ENCODE measurements around the gene RASAL1. TPM values are rescaled to one million over a fixed set of nuclear protein-coding genes. Genes with fewer than 3 reads are reported as not detected.

The RASAL1 gene
- total RNA-seq, 1 experiment from 2014 or later: 16.0 TPM

- Histone ChIP-seq H4K20me1 (ENCODE audit: insufficient read depth) (no peaks in the 10 kb centered on the region), H3K9me3 (ENCODE audit: control insufficient read depth in 1 of 2, insufficient read depth in 1 of 2, low read depth in 1 of 2, low read length in 2 of 2) (no peaks in the 10 kb centered on the region), H3K4me1 (ENCODE audit: control insufficient read depth in 1 of 2, insufficient read depth in 2 of 2, low read length in 2 of 2) (peaks cover 8 to 20% of the 10 kb centered on the region in 2 experiments; a peak in 3 of 4 replicates), H3K79me2 (ENCODE audit: insufficient read depth, low read length) (no peaks in the 10 kb centered on the region), H3K27ac (ENCODE audit: low read depth, low read length) (no peak overlapping the region), H3K9me2 (ENCODE audit: insufficient read depth) (no peaks in the 10 kb centered on the region), H3K27me3 (ENCODE audit: insufficient read depth, low read length) (no peaks in the 10 kb centered on the region; the same call in 1 of the 2 replicates), H3K4me3 (replicated peaks in 1 of 2; ENCODE audit: low read depth in 1 of 2, low read length in 2 of 2) (no peak overlapping the region), H3K4me2 (ENCODE audit: low read length) (no peak overlapping the region), H3K9ac (ENCODE audit: low read length) (no peak overlapping the region), H3K36me3 (ENCODE audit: control insufficient read depth in 1 of 2, insufficient read depth in 2 of 2, low read length in 2 of 2) (no peaks in the 10 kb centered on the region), H2AFZ (ENCODE audit: low read depth, low read length, poor library complexity, severe bottlenecking) (no peak overlapping the region)
- intact Hi-C loops (cut with micrococcal nuclease): no loop called here
- DNase-seq (ENCODE audit: low read depth, low spot score) (no peak), ATAC-seq (no peak)
- POLR2A ChIA-PET: no interaction called here
- CTCF ChIA-PET: no interaction called here
- no TSS peak for BruUV-seq (replicated peaks)
- TF ChIP-seq EGR1 (IDR thresholded peaks at IDR 0.05; ENCODE audit: low read depth): no peak
- no peak for TF ChIP-seq REST (IDR thresholded peaks at IDR 0.05; ENCODE audit: low read depth)
- no peak for TF ChIP-seq ELF1 (IDR thresholded peaks at IDR 0.05; ENCODE audit: borderline replicate concordance, low read depth)
- no peak for TF ChIP-seq ZFX (IDR thresholded peaks at IDR 0.05)
- TF ChIP-seq, protein P1, sequence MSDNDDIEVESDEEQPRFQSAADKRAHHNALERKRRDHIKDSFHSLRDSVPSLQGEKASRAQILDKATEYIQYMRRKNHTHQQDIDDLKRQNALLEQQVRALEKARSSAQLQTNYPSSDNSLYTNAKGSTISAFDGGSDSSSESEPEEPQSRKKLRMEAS (IDR thresholded peaks at IDR 0.05): no peak
- TF ChIP-seq CBX3 (IDR thresholded peaks at IDR 0.05; ENCODE audit: low read depth): no peak
- no peak for TF ChIP-seq EZH2phosphoT487 (IDR thresholded peaks at IDR 0.05; ENCODE audit: borderline replicate concordance)
- TF ChIP-seq YY1 (IDR thresholded peaks at IDR 0.05; ENCODE audit: extremely low read depth, insufficient replicate concordance, low read depth, low read length): no peak
- TF ChIP-seq TCF7L2 (IDR thresholded peaks at IDR 0.05; ENCODE audit: borderline replicate concordance, extremely low read depth, insufficient read depth, insufficient read length): no peak
- no peak for TF ChIP-seq POLR2AphosphoS5 (IDR thresholded peaks at IDR 0.05; ENCODE audit: low read depth, low read length)
- TF ChIP-seq SIN3A (IDR thresholded peaks at IDR 0.05; ENCODE audit: low read depth): no peak
- TF ChIP-seq SRF (IDR thresholded peaks at IDR 0.05; ENCODE audit: low read depth): no peak
- TF ChIP-seq JUND (IDR thresholded peaks at IDR 0.05): no peak
- TF ChIP-seq, protein P2, sequence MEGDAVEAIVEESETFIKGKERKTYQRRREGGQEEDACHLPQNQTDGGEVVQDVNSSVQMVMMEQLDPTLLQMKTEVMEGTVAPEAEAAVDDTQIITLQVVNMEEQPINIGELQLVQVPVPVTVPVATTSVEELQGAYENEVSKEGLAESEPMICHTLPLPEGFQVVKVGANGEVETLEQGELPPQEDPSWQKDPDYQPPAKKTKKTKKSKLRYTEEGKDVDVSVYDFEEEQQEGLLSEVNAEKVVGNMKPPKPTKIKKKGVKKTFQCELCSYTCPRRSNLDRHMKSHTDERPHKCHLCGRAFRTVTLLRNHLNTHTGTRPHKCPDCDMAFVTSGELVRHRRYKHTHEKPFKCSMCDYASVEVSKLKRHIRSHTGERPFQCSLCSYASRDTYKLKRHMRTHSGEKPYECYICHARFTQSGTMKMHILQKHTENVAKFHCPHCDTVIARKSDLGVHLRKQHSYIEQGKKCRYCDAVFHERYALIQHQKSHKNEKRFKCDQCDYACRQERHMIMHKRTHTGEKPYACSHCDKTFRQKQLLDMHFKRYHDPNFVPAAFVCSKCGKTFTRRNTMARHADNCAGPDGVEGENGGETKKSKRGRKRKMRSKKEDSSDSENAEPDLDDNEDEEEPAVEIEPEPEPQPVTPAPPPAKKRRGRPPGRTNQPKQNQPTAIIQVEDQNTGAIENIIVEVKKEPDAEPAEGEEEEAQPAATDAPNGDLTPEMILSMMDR (IDR thresholded peaks at IDR 0.05 in 2 of 3, conservative IDR thresholded peaks at IDR 0.05 in 1 of 3; ENCODE audit: borderline replicate concordance in 1 of 3, insufficient read depth in 1 of 3, low read depth in 2 of 3, low read length in 2 of 3): no peak
- no peak for TF ChIP-seq CEBPB (IDR thresholded peaks at IDR 0.05; ENCODE audit: low read depth)
- TF ChIP-seq, protein P3, sequence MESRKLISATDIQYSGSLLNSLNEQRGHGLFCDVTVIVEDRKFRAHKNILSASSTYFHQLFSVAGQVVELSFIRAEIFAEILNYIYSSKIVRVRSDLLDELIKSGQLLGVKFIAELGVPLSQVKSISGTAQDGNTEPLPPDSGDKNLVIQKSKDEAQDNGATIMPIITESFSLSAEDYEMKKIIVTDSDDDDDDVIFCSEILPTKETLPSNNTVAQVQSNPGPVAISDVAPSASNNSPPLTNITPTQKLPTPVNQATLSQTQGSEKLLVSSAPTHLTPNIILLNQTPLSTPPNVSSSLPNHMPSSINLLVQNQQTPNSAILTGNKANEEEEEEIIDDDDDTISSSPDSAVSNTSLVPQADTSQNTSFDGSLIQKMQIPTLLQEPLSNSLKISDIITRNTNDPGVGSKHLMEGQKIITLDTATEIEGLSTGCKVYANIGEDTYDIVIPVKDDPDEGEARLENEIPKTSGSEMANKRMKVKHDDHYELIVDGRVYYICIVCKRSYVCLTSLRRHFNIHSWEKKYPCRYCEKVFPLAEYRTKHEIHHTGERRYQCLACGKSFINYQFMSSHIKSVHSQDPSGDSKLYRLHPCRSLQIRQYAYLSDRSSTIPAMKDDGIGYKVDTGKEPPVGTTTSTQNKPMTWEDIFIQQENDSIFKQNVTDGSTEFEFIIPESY (IDR thresholded peaks at IDR 0.05; ENCODE audit: extremely low read depth, insufficient replicate concordance, low read length): no peak
- TF ChIP-seq FOSL1 (IDR thresholded peaks at IDR 0.05; ENCODE audit: low read depth): no peak
- TF ChIP-seq SP1 (IDR thresholded peaks at IDR 0.05; ENCODE audit: low read depth): no peak
- TF ChIP-seq RAD21 (IDR thresholded peaks at IDR 0.05; ENCODE audit: low read depth): no peak
- RAD21 ChIA-PET (ENCODE audit: low non-redundant PET in 1 of 2, low total read pairs in 2 of 2, uncharacterized antibody in 2 of 2, unreplicated experiment in 2 of 2): no interaction called here
Observed at GRCh38 chr12:113095405-113095804, 40.2 kb downstream of the RASAL1 start.
